PC-9 (cell line): Measurements from ENCODE around the gene FGF23. TPM values are rescaled to one million over a fixed set of nuclear protein-coding genes. Genes with fewer than 3 reads are reported as not detected.
"Not testable (repeated sequence)": the region's sequence is repeated elsewhere in the genome, so short reads cannot be mapped to it uniquely, and the experiment has no call there.

Source experiments
- BruUV-seq: library from RNA; stranded (reverse); fragments of 400-500 nt; replicated peaks from 2 replicates; lab custom pipeline; 2021; lab: Mats Ljungman, UMichigan
- CTCF ChIA-PET: fragments of 300-600 bp; sonication (Branson Sonifier 250); formaldehyde crosslinking; loops from one replicate; lab custom pipeline; 2022; ENCODE audit warnings: antibody characterized with exemption; lab: Charles Lee
- POLR2A ChIA-PET: fragments of 300-600 bp; sonication (Branson Sonifier 250); formaldehyde crosslinking; loops from one replicate; lab custom pipeline; 2022; ENCODE audit warnings: antibody characterized with exemption; ENCODE audit not compliant: unreplicated experiment; lab: Charles Lee
- DNase-seq, 2 experiments: peaks; one replicate each; pipeline versions ENCODE4 v3.0.0 to v3.0.0-alpha.2; 2015 to 2022; ENCODE audit warnings: mixed read lengths in 1 of 2
- H2AFZ ChIP-seq: fragments of 200-600 bp; sonication (generic); 2 replicates; pipeline ENCODE4 v1.8.1; 2017; ENCODE audit warnings: antibody characterized with exemption
- H3F3A ChIP-seq: fragments of 200-600 bp; sonication (generic); 2 replicates; pipeline ENCODE4 v1.8.1; 2017; ENCODE audit warnings: antibody characterized with exemption, mild to moderate bottlenecking, low read depth; ENCODE audit not compliant: insufficient read depth
- H3K27ac ChIP-seq: fragments of 200-600 bp; sonication (generic); 2 replicates; pipeline ENCODE4 v1.6.1; 2016; ENCODE audit warnings: mixed run types
- H3K27me3 ChIP-seq: fragments of 200-600 bp; sonication (generic); 2 replicates; pipeline ENCODE4 v1.6.1; 2016; ENCODE audit warnings: low read depth, mixed run types; ENCODE audit not compliant: insufficient read depth
- H3K36me3 ChIP-seq: fragments of 200-600 bp; sonication (generic); 2 replicates; pipeline ENCODE4 v1.6.1; 2016; ENCODE audit warnings: low read depth, mixed run types
- H3K4me1 ChIP-seq: fragments of 200-600 bp; sonication (generic); replicated peaks from 2 replicates; pipeline ENCODE4 v1.6.1; 2016; ENCODE audit warnings: mixed run types; ENCODE audit not compliant: insufficient read depth
- H3K4me2 ChIP-seq: fragments of 200-600 bp; sonication (generic); 2 replicates; pipeline ENCODE4 v1.6.1; 2017; ENCODE audit warnings: mixed run types
- H3K4me3 ChIP-seq: fragments of 200-600 bp; sonication (generic); 2 replicates; pipeline ENCODE4 v1.6.1; 2016; ENCODE audit warnings: mixed run types
- H3K79me2 ChIP-seq: fragments of 200-600 bp; sonication (generic); 2 replicates; pipeline ENCODE4 v1.6.1; 2017; ENCODE audit warnings: low read depth, mixed run types
- H3K9me2 ChIP-seq: fragments of 200-600 bp; sonication (generic); 2 replicates; pipeline ENCODE4 v1.8.1; 2017; ENCODE audit warnings: mild to moderate bottlenecking; ENCODE audit not compliant: insufficient read depth
- H3K9me3 ChIP-seq: fragments of 200-600 bp; sonication (generic); 2 replicates; pipeline ENCODE4 v1.8.1; 2016; ENCODE audit warnings: low read depth; ENCODE audit not compliant: insufficient read depth
- H4K20me1 ChIP-seq: fragments of 200-600 bp; sonication (generic); 2 replicates; pipeline ENCODE4 v1.8.1; 2017; ENCODE audit not compliant: insufficient read depth
- EZH2 ChIP-seq: fragments of 200-600 bp; sonication (generic); IDR thresholded peaks from 2 replicates; pipeline ENCODE4 v1.8.0; 2017; ENCODE audit warnings: antibody characterized with exemption, low read depth
- intact Hi-C: fragments of 100-400 bp; cut with micrococcal nuclease; formaldehyde crosslinking; loops from one replicate; pipeline ENCODE4 v1.10.0; 2022; ENCODE audit not compliant: unreplicated experiment
- total RNA-seq: library from RNA; stranded (reverse); gene quantifications from 2 replicates; pipeline ENCODE4 v1.2.3, GENCODE V29; 2021
- TF ChIP-seq, protein P1 (sequence below): fragments of 200-600 bp; sonication (generic); conservative IDR thresholded peaks from 2 replicates; pipeline ENCODE4 v1.6.1; 2017; ENCODE audit warnings: mixed run types, antibody characterized with exemption, mild to moderate bottlenecking, moderate library complexity

Gene FGF23
- total RNA-seq, 1 experiment from 2014 or later = not detected

DNA sequence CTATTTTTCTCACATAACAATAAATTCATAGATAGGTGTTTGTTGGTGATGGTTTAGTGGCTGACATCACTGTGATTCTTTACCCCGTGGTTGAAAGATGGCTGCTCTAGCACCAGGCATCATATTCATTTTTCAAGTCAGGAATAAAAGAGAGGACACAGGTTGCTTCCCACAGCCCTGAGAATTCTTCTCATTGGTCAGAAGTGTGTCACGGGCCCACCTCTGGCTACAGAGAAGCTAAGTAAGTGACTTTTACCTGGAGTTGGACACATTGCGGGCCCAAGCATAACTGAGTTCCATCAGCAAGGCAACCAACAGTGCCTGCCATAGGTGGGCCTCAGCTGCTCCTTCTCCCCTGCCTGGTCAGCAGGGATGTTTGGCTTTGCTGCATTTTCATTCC lies 27.6 kb upstream of the FGF23 start:
- H3K79me2 ChIP-seq = no peaks in the 10 kb centered on the region
- ChIA-PET CTCF (no interaction called here), POLR2A (no interaction called here)
- no peaks in the 10 kb centered on the region for H3F3A ChIP-seq
- TF ChIP-seq, protein P1, sequence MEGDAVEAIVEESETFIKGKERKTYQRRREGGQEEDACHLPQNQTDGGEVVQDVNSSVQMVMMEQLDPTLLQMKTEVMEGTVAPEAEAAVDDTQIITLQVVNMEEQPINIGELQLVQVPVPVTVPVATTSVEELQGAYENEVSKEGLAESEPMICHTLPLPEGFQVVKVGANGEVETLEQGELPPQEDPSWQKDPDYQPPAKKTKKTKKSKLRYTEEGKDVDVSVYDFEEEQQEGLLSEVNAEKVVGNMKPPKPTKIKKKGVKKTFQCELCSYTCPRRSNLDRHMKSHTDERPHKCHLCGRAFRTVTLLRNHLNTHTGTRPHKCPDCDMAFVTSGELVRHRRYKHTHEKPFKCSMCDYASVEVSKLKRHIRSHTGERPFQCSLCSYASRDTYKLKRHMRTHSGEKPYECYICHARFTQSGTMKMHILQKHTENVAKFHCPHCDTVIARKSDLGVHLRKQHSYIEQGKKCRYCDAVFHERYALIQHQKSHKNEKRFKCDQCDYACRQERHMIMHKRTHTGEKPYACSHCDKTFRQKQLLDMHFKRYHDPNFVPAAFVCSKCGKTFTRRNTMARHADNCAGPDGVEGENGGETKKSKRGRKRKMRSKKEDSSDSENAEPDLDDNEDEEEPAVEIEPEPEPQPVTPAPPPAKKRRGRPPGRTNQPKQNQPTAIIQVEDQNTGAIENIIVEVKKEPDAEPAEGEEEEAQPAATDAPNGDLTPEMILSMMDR = no peak
- TF ChIP-seq EZH2 = no peak
- H3K4me1 ChIP-seq = no peaks in the 10 kb centered on the region
- H3K27me3 ChIP-seq = peaks cover 94% of the 10 kb centered on the region
- no peak for DNase-seq
- no peak overlapping the region for H3K27ac ChIP-seq
- H3K4me3 ChIP-seq = no peak overlapping the region
- H3K4me2 ChIP-seq = no peak overlapping the region
- H2AFZ ChIP-seq = no peak overlapping the region
- intact Hi-C loops = no loop called here
- no peaks in the 10 kb centered on the region for H3K36me3 ChIP-seq
- H3K9me2 ChIP-seq = no peaks in the 10 kb centered on the region
- H3K9me3 ChIP-seq = no peaks in the 10 kb centered on the region; the same call in 1 of the 2 replicates
- H4K20me1 ChIP-seq = no peaks in the 10 kb centered on the region
- BruUV-seq = no TSS peak

DNA sequence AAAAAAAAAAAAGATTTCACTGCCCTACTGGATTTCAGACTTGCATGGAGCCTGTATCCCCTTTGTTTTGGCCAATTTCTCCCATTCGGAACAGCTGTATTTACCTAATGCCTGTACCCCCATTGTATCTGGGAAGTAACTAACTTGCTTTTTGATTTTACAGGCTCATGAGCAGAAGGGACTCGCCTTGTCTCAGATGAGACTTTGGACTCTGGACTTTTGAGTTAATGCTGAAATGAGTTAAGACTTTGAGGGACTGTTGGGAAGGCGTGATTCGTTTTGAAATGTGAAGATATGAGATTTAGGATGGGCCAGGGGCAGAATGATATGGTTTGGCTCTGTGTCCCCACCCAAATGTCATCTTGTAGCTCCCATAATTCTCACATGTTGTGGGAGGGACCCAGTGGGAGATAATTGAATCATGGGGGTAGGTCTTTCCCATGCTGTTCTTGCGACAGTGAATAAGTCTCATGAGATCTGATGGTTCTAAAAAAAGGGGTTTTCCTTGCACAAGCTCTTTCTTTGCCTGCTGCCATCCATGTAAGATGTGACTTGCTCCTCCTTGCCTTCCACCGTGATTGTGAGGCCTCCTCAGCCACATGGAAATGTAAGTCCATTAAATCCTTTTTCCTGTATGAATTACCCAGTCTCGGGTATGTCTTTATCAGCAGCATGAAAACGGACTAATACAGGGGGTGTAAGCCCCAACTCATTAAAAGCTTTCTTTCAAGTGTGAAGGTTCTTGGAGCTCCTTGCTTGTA lies 25.5 kb upstream of the FGF23 start:
- H3K79me2 ChIP-seq, H3F3A ChIP-seq, DNase-seq, H3K4me3 ChIP-seq, H3K27ac ChIP-seq, intact Hi-C loops, H4K20me1 ChIP-seq, H3K4me1 ChIP-seq, H3K36me3 ChIP-seq, H2AFZ ChIP-seq, POLR2A ChIA-PET, H3K9me3 ChIP-seq, H3K4me2 ChIP-seq, H3K9me2 ChIP-seq, BruUV-seq: not testable (repeated sequence)
- CTCF ChIA-PET = interaction anchor here (0.5 kb wide), 1 partner anchor 8 kb away, joined by 14 read pairs; no protein-coding TSS in a partner anchor
- H3K27me3 ChIP-seq = peaks cover 92% of the 10 kb centered on the region

DNA sequence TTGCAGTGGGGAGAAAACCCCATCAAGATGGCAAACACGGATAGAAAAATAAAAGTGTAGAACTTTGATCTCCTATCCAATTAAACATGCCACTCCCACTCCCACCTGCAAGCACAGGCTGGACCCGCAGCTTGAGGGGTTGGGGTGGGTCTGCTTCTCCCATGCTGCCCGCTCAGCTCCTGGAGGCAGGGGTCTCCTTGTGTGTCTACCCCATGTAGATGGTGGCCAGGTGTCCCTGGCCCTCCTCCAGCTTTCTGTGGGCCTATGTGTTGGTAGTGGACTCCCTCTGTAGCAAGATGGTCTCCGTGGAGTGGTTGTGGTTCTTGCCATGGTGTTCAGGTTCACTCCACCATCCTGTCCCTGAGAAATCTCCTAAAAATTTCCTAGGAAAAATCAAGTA lies 23.5 kb upstream of the FGF23 start:
- ChIA-PET POLR2A (no interaction called here), CTCF (no interaction called here)
- Histone ChIP-seq H3K4me3 (no peak overlapping the region), H3F3A (no peaks in the 10 kb centered on the region), H3K79me2 (no peaks in the 10 kb centered on the region), H3K27me3 (peaks cover 88% of the 10 kb centered on the region), H3K4me2 (no peak overlapping the region), H3K36me3 (no peaks in the 10 kb centered on the region), H3K9me3 (no peaks in the 10 kb centered on the region; the same call in 1 of the 2 replicates), H3K4me1 (no peaks in the 10 kb centered on the region), H3K9me2 (no peaks in the 10 kb centered on the region), H3K27ac (no peak overlapping the region), H2AFZ (no peak overlapping the region), H4K20me1 (0 out of 2 replicates have a peak, but pooled peaks cover 8% of the 10 kb centered on the region)
- BruUV-seq = no TSS peak
- TF ChIP-seq, protein P1 = no peak
- no peak for TF ChIP-seq EZH2
- DNase-seq = no peak
- intact Hi-C loops = no loop called here
